HUDEP-2 (cell line): Measurements from ENCODE around the gene TLE5.
A peak's percentile ranks its signal among the peaks of the same experiment; 100 is the strongest.

Experiments used
- DNase-seq, 76 experiments: peaks; one replicate each; lab custom pipeline; 2025; ENCODE audit not compliant: unreplicated experiment in 76 of 76; lab: John Stamatoyannopoulos, UW

The TLE5 gene

DNA sequence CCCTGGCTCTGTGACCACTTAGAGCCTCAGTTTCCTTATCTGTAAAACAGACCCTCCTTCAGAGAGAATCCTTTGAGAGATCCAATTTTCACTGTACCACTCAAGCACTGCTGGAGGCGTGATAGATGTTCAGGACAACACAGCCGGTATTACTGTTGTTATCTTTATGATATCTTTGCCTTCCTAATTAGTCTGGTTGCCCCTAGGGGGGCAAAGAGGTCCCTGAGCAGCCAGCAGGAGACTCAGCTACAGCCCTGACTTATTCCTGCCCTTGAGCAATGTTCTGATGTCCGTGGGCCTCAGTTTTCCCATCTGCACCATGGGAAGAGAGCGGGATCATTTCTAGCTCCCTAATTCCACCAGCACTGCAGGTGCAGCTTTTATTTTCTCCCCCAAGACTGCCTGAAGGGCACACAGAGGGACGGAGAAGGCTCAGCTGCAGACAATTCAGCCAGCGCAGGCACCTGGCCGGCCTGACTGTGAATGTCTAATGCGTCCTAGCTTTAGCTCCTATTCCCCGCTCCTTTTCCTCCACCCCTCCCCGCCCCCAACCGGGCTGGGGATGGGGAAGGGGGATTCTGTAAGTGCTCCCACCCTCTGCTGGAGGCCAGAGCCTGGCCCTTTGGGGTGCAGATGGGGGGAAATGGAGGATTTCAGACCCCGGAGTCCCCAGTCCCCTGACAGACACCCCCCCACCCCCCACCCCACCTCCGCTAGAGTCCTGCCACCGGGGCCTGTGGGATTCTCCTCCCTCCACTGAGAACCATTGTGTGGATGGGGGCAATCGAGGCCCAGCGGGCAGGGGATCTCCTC lies 16.2 kb downstream of the TLE5 start:
- no peak for DNase-seq

DNA sequence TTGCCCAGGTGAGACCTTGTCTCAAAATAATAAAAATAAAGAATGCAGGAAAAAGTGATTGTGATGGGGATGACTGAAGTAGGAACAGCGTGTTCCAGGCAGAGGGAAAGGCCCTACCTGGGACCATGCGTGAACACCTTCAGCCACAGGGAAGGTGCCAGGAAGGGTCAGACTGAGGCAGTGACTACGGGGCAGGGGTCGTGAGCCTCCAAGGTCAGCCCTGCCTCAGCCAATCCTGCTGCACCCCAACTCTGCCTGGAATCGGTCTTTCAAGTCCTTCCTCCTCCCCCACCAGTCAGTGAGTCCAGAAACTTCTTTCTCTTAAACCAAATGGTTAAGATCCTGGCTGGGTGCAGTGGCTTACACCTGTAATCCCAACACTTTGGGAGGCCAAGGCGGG lies 17.1 kb downstream of the TLE5 start:
- no peak for DNase-seq

DNA sequence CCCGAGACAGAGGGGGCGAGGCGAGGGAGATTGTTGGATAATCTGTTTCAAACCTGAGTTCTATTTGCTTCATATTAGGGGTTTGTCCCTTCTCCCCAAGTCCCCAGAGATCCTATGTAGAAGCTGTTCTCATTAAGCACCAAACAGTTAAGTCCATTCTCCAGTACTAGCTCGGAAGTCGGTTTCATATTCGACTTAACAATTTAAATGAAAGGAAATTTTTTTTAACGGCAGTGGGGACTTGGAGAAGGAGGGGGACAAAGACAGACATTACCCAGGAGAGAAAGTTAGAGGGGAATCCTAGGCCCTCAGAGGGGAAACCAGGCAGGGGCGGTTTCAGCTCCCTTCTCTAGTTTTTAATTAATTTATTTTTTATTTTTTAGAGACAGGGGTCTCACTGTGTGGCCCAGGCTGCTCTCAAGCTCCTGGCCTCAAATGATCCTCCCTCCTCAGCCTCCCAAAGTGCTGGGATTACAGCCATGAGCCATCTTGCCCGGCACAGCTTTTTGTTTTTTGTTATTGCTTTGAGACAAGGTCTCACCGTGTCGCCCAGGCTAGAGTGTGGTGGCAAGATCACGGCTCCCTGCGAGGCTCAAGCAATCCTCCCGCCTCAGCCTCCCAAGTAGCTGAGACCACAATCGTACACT lies 19.6 kb downstream of the TLE5 start:
- no peak for DNase-seq

DNA sequence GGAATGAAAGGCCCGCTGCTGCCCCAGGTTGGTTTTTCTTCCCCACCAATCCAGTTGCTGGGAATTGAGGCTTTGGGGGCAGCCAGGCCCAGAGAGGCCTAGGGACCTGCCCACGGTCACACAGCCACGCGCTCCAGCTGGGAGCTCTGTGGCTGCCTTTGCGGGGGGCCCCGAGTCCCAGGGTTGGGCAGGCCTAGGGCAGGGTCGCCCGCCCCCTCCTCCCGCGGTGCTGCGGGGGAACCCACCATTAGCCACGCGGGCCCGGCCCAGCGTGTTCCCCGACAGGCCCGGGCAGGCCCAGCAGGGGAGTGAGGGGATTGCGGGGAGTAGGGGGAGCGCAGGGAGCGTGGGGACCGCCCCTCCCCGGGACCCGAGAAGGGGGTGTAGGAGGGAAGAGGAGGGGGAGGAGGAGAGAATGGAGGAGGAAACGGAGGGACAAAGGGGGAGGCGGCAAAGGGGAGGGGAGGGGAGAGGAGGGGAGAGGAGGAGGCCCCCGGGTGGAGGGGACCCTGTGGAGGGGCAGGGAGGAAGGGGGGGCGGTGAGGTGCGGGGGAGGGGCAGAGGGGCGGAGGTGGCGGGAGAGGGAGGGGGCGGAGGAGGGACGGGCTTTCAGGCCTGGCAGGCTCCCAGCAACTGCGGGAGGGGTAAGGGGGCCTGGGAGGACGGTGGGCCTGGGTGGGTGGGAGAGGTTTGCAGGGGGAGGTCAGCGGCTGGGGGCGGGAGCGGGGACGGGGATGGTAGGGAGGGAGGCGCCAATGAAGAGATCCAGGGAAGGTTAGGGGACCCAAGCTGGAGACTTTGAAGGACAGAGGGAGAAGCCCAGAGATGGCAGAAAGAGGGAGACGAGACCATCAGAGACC lies 20.3 kb downstream of the TLE5 start:
- DNase-seq = no peak

DNA sequence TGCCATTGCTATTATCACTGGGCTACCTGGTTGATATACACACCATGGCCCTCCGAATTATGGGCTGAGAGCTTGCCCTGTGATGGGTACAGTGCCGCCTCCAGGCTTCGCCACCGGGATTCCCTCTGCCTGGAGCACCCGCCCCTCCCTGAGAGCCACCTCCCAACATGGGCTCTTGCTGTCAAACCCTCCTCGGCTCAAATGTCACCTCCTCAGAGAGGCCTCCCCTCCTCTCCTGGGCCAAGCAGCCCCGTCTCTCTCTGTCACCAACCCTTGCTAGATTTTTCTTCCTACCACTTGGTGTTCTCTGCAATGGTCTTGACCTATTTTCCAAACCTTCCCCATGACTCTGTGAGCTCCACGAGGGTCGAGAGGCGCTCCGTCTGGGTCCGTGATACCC lies 21.0 kb downstream of the TLE5 start:
- no peak for DNase-seq

DNA sequence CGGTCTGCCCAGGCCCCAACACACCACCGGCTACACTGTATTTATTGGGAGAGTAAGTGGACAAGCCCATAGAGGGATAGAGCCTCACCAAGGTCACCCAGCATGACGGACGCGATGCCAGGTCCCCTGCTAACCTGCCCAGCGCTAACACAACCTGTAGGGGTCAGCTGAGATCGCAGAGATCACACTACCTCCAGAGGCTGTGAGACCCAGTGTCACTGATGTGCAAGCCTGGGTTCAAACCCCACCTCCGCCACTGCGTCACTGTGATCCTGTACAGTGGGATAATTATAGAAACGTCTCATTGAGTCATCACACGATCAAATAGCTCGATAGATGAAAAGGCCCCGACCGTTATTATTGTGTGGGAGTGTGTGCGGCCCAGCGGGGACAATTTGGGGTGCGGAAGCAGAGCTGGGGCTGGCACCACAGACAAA lies 22.6 kb downstream of the TLE5 start:
- no peak for DNase-seq

DNA sequence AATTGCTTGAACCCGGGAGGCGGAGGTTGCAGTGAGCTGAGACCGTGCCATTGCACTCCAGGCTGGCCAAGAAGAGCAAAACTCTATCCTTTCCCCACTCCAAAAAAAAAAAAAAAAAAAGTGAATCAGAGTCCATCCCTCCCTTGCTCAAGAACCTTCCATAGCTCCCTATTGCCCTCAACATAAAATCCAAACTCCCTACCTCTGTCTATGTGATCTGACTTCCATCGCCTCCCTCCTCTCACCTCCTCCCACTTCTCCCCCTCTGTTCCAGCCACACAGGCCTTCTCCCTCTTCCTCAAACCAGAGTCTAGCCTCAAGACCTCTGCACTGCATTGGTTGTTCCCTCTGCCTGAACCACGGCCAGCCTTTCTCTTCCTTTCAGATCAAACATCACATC lies 23.2 kb downstream of the TLE5 start:
- DNase-seq = no peak

DNA sequence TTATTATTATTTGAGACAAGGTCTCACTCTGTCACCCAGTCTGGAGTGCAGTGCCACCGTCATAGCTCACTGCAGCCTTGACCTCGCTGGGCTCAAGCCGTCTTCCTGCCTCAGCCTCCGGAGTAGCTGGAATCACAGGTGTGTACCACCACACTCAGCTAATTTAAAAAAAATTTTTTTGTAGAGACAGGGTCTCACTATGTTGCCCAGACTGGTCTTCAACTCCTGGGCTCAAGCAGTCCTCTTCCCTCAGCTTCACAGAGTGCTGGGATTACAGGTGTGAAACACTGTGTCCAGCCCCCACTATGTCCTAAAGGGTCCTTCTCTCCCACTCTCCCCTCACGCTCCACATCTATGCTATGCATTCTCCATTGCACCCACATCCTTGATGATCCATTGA lies 24.1 kb downstream of the TLE5 start:
- DNase-seq = no peak

DNA sequence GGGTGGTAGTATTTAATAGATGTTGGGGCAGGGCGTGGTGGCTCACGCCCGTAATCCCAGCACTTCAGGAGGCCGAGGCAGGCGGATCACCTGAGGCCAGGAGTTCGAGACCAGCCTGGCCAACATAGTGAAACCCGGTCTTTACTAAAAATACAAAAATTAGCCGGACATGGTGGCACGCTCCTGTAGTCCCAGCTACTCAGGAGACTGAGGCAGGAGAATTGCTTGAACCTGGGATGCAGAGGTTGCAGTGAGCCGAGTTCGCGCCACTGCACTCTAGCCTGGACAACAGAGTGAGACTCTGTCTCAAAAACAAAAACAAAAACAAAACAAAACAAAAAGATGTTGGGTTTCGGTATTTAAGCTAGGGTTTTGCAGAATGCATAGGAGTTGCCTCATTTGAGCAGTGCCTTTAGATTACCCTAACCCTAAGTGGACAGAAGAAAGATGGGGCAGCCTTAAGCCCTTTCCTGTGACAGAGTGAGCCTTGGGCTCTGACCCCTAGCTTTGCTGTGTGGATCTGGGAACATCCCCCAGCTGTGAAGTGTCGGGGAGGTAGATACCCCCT lies 25.2 kb downstream of the TLE5 start:
- DNase-seq = peak in 1 of 76 experiments; percentile 16

DNA sequence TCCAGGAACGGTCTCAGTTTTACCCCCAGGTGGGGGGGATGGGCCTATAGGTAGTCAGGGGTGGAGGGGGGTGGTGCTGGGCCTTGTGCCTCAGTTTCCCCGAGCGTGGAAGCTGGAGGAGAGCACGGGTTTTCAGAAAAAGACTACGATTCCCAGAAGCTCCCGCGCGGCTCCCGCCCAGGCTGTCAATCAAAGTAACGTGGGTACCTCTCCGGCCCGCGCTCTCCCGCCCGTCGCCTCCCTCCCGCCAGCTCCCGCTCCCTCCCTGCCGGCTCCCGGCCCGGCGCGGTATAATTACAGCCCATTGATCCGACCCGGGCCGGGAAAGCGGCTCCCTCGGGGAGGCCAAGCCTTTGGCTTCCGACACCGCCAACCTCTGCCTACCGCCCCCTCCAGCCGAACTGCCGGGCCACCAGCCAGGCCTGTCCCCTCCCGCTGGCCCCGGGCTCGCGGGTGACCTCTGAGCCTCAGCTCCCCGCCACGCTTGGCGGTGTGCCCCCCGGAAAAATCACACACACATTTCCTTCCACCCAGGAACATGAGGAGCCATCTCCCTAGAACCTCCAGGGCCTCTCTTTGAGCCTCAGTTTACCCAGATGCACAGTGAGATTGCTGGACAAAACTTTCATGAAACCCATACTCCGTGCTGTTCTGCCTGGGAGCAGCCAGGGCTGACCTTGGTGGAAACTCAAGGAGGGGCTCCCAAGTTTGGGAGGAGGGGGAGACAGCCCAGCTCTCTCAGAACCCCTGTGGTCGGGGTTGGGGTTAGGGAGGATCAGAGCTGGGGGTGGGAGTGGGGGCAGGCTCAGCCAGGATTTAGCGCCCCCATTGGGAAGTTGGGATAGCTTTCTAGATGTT lies 25.9 kb downstream of the TLE5 start:
- DNase-seq = peak in 74 of 76 experiments; percentile 35 to 98 (median 89)

DNA sequence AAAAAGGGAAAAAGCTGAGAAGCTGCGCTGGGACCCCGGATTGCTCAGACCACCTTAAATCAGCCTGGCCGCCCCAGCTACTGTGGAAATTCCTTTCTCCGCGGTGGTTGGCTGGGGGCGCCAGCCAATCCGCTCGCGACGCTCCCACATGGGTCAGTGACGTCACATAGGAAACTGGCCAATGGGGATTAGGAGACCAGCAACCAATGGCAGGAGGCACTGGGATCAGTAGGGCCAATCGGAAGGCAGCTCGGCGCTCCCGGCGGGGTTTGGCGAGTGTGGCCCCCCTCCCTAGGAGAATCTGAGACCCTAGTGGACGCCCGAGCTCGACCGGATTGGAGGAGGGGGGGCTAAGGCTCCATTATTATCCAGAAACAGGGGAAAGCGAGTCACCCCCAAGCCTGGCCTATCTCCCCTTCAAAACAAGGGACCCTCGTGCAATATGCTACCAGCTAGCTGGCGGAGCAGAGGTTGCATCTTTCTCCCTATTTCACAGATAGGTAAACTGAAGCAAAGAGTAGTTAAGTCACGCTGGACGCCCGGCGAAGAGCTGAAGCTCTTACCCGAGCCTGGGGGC lies 26.7 kb downstream of the TLE5 start:
- DNase-seq = peak; percentile 92 to 100 (median 99)

DNA sequence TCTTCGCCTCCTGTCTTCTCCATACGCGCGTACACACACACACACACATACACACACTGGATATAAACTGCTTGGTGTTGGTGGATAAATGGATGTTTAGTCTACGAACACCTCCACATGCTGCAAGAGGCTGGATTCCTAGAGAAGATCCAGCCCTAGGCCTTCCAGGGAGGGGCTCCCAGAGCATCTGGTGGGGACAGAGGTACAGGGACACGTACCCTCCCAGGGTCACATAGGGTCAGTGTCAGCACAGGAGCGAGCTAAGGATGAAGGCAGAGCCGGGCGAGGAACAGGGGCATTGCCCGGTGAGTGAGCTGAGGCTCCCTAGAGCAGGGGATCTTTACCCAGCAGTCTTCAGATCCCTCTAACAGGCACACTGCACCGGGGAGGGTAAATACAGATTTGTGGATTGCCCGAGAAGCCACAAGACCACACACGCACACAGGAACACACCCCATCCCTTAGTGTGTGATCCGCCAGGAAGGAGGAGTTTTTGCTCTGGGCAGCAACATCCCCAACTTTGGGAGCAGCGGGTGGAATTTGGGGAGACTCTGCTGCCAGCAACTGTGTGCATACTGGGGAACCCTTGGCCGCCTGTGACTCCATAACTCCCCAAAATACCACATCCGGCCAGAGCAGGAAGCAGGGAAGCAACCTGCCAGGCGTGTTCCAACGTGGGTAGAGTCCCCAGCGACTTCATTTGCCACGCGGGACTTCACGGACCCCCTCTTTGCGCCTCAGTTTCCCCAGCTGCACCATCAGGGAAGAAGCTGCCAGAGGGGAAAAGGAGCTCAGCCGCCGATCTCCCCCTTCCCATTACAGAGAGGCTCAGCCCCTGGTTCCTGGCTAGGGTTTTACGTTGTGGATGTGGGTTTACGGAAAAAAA lies 27.4 kb downstream of the TLE5 start:
- peak in 16 of 76 experiments; percentile 16 to 50 (median 30) for DNase-seq

DNA sequence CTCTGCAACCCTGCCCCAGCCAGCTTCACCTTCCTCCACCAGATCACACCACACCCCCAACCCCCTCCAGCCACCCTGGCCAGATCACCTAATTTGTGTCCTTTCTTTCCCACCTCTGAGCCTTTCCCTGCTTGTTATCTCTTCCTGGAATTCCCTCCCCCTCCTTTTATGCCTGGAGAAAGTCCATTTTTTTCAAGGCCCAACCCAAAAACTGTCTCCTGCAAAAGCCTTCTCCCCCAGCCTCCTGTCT lies 28.0 kb downstream of the TLE5 start:
- no peak for DNase-seq

DNA sequence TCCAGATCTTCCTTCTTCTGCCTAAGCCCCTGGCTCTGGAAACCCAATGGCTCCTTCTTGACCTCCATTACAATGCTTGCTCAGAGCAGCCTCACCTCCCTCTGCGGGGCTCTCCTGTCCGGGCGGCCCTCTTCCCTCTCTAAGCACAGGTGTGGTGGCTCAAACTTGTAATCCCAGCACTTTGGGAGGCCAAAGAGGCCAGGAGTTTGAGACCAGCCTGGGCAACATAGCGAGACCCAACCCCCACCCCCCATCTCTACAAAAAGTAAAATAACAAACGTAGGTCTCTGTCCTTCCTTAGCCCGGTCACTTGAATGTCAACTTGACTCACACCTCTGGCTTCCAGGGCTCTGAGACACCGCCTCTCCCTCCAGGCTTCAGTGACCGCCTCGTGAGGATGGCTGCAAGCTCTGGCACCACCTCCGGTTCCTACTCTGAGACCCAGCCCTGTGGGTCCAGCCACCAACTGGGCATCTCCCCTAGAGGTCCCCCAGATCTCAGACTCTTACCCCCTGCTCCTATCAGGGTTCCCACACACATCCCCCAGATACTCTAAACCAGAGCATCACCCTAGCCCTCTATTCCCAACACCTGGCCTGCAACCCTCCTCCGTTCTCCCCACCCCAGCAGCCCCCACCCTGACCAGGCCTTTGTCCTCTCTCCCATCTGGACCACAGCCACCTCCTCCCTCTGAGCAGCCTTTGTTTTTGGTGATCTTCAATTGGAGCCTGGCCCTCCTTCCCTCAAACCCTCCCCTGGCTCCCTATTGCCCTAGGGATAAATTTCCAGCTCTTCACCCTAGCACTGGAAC lies 28.5 kb downstream of the TLE5 start:
- DNase-seq = no peak

DNA sequence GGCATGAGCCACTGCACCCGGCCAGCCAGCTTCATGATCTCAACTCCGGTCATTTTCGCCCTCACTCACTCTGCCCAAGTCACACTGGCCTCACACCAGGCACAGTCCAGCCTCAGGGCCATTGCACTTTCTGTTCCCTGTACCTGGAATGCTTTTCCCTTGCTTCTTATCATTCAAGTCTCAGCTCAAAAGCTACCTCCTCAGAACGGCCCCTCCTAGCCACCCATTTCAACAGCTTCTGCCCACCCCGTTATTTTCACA lies 30.8 kb downstream of the TLE5 start:
- no peak for DNase-seq

DNA sequence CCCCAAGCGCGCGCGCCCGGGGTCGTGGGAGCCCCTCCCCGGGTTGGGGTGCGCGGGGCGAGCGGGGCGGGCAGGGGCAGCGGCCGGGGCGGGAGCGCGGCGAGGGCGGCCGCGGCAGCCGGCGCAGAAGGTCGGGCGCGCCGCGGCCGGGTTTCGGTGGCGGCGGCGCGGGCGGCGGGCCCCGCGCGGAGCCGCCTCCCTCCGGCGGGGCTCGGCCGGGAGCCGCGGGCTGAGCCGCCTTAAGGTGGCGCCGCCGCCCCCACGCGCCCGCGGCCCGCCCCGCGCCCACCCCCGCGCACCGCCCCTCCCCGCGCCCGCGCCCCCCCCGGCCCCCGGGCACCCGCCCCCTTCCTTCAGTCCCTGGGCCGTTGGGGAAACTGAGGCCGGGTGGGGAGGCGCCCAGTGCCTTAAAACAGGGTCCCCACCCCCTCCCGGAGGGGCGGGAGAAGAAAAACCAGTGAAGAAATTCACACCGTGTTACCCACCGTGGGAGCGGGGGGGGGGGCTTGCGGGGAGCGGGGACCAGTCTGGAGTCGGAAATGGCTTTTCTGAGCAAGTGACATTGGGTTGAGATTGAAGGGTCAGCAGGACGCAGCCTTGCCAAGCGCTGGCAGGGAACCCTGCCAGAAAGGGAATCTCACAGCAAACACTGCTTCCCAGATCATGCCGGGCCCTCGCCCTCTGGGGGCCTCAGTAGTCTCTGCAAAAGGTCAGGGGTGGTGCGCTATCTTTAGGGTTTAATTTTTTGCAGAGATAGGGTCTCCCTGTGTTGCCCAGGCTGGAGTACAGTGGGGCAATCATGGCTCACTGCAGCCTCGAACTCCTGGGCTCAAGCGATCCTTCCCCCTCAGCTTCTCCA lies 33.0 kb downstream of the TLE5 start, which contains the start of gene TLE2:
TLE2 (minus strand) TSS at position 216 of the 859 bp plus-strand sequence. CDS start 376 bp downstream, outside the sequence.
- DNase-seq = no peak

DNA sequence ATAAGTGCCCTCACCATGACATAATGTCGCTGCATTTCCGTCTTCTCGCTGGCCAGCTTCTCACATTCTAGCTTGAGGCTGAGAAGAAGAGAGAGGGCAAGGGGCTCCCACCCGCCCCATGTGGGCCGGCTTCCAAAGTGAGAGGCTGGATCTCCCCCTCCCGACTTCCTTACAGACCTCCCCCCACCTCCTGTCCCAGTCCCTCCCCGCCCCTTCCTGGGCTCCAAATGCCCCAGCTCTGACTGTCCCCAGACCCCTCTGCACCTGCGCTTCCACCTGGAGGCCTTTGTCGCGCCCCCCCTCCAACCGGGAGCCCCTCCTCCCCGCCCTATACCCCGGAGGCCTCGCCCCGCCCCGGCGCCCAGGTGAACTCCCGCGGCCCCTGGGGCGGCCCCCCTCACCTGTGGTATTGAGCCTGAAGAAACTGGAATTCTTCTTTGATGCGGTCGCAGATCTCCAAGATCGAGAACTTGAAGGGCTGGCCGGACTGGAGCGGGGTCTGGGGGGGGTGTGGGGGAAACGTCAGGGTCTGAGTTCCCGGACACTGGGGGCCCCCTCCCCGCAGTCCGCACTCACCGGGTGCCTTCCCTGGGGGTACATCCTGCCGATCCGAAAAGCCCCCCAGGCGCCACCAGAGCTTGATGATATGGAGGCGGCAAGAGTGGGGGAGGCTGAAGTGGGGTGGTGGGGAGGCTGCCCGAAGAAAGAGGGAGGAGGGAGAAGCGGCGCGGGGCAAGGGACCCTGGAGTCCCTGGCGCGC lies 33.8 kb downstream of the TLE5 start:
- DNase-seq = no peak
